KMS-11 (cell line): ENCODE results near the gene PRR13.
"Not testable (repeated sequence)": the region's sequence is repeated elsewhere in the genome, so short reads cannot be mapped to it uniquely, and the experiment has no call there.

Source experiments
- H2AFZ ChIP-seq: fragments of 200-600 bp; sonication (generic); 2 replicates; pipeline ENCODE4 v1.6.1; 2016; ENCODE audit warnings: antibody characterized with exemption, mixed run types, low read depth
- H3K27ac ChIP-seq: fragments of 200-600 bp; sonication (generic); 2 replicates; pipeline ENCODE4 v1.6.1; 2016; ENCODE audit warnings: mild to moderate bottlenecking, mixed run types
- H3K27me3 ChIP-seq: fragments of 200-600 bp; sonication (generic); 2 replicates; pipeline ENCODE4 v1.6.1; 2017; ENCODE audit warnings: mild to moderate bottlenecking, low read depth, mixed run types, moderate library complexity; ENCODE audit not compliant: insufficient read depth
- H3K36me3 ChIP-seq: fragments of 200-600 bp; sonication (generic); 2 replicates; pipeline ENCODE4 v1.6.1; 2017; ENCODE audit warnings: mild to moderate bottlenecking, mixed run types; ENCODE audit not compliant: insufficient read depth
- H3K4me1 ChIP-seq: fragments of 200-600 bp; sonication (generic); 2 replicates; pipeline ENCODE4 v1.6.1; 2016; ENCODE audit warnings: mild to moderate bottlenecking, low read depth, mixed run types; ENCODE audit not compliant: poor library complexity, severe bottlenecking
- H3K4me2 ChIP-seq: fragments of 200-600 bp; sonication (generic); 2 replicates; pipeline ENCODE4 v1.7.0; 2016; ENCODE audit warnings: mild to moderate bottlenecking, mixed run types
- H3K4me3 ChIP-seq: fragments of 200-600 bp; sonication (generic); IDR thresholded peaks from 2 replicates; pipeline ENCODE4 v1.6.1; 2017; ENCODE audit warnings: low read depth, low read length, mixed read lengths; ENCODE audit not compliant: insufficient read depth
- H3K79me2 ChIP-seq: fragments of 200-600 bp; sonication (generic); 2 replicates; pipeline ENCODE4 v1.6.1; 2016; ENCODE audit warnings: low read depth, mixed run types; ENCODE audit not compliant: insufficient read depth
- H3K9ac ChIP-seq: fragments of 200-600 bp; sonication (generic); 2 replicates; pipeline ENCODE4 v1.6.1; 2016; ENCODE audit warnings: mild to moderate bottlenecking, mixed run types
- H4K20me1 ChIP-seq: fragments of 200-600 bp; sonication (generic); 2 replicates; pipeline ENCODE4 v1.6.1; 2016; ENCODE audit warnings: mild to moderate bottlenecking, mixed run types; ENCODE audit not compliant: insufficient read depth
- TF ChIP-seq, protein P1 (sequence below): fragments of 200-600 bp; sonication (generic); conservative IDR thresholded peaks from 2 replicates; pipeline ENCODE4 v1.6.1; 2017; ENCODE audit warnings: low read depth, mild to moderate bottlenecking, antibody characterized with exemption, low read length, moderate library complexity, mixed read lengths

Gene PRR13, protein sequence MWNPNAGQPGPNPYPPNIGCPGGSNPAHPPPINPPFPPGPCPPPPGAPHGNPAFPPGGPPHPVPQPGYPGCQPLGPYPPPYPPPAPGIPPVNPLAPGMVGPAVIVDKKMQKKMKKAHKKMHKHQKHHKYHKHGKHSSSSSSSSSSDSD

GRCh38 chr12:53441040-53441833 lies at the start of gene PRR13:
PRR13 (plus strand) TSS chr12:53441734; CDS start chr12:53442715, 981 bp downstream.
- H3K27me3 ChIP-seq = no peaks in the 10 kb centered on the region
- TF ChIP-seq, protein P1, sequence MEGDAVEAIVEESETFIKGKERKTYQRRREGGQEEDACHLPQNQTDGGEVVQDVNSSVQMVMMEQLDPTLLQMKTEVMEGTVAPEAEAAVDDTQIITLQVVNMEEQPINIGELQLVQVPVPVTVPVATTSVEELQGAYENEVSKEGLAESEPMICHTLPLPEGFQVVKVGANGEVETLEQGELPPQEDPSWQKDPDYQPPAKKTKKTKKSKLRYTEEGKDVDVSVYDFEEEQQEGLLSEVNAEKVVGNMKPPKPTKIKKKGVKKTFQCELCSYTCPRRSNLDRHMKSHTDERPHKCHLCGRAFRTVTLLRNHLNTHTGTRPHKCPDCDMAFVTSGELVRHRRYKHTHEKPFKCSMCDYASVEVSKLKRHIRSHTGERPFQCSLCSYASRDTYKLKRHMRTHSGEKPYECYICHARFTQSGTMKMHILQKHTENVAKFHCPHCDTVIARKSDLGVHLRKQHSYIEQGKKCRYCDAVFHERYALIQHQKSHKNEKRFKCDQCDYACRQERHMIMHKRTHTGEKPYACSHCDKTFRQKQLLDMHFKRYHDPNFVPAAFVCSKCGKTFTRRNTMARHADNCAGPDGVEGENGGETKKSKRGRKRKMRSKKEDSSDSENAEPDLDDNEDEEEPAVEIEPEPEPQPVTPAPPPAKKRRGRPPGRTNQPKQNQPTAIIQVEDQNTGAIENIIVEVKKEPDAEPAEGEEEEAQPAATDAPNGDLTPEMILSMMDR = no peak
- peak within 1 kb of the TSS; percentile 71 for H2AFZ ChIP-seq
- no peak within 1 kb of the TSS for H3K4me3 ChIP-seq
- H3K79me2 ChIP-seq = peaks cover 20% of the 10 kb centered on the region
- peaks cover 37% of the 10 kb centered on the region for H3K4me1 ChIP-seq
- H3K9ac ChIP-seq = peak within 1 kb of the TSS; percentile 56
- H3K4me2 ChIP-seq = peak within 1 kb of the TSS; percentile 82
- peak within 1 kb of the TSS; percentile 67 for H3K27ac ChIP-seq
- no peaks in the 10 kb centered on the region for H4K20me1 ChIP-seq
- H3K36me3 ChIP-seq = peaks cover 15% of the 10 kb centered on the region; the same call in 1 of the 2 replicates

DNA sequence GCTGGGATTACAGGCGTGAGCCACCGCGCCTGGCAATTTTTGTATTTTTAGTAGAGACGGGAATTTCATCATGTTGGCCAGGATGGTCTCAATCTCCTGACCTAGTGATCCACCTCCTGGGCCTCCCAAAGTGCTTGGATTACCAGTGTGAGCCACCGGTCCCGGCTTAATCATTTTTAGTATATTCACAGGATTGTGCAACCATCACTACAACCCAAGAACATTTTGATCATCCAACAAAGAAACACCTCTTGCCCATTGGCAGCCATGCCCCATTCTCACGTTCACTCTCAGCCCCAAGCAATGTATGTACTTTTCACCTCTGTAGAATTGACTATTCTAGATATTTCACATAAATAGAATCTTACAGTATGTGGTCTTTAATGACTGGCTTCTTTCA lies 41.6 kb upstream of the PRR13 start:
- Histone ChIP-seq H3K36me3 (0 out of 2 replicates have a peak, but pooled peaks cover 4% of the 10 kb centered on the region), H3K4me2 (no peak overlapping the region), H2AFZ (no peak overlapping the region), H3K27me3 (no peaks in the 10 kb centered on the region), H3K27ac (no peak overlapping the region), H3K4me1 (peaks cover 31% of the 10 kb centered on the region), H3K79me2 (peaks cover 65% of the 10 kb centered on the region), H3K4me3 (no peak overlapping the region), H3K9ac (no peak overlapping the region), H4K20me1 (no peaks in the 10 kb centered on the region)
- TF ChIP-seq, protein P1 = no peak

GRCh38 chr12:53402351-53402750 lies 39.2 kb upstream of the PRR13 start:
- not testable (repeated sequence) for H3K27ac ChIP-seq, H3K9ac ChIP-seq, H3K27me3 ChIP-seq, H3K36me3 ChIP-seq, H3K4me2 ChIP-seq, H4K20me1 ChIP-seq, H3K4me3 ChIP-seq, H2AFZ ChIP-seq
- Histone ChIP-seq H3K4me1 (peaks cover 19% of the 10 kb centered on the region), H3K79me2 (peaks cover 44% of the 10 kb centered on the region)

DNA sequence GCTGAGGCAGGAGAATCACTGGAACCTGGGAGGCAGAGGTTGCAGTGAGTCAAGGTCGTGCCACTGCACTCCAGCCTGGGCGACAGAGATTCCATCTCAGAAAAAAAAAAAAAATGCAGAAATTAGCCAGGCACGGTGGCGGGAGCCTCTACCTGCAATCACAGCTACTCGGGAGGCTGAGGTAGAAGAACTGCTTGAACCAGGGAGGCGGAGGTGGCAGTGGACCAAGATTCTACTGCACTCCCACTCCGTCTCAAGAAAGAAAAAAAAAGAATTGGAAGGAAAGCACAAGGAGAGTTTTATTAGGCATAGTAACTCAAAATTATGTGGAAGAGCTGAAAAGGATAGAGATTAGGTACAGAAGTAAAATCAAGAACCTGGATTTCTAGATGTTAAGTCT lies 38.7 kb upstream of the PRR13 start:
- no peak overlapping the region for H2AFZ ChIP-seq
- peaks cover 39% of the 10 kb centered on the region for H3K79me2 ChIP-seq
- no peak overlapping the region for H3K27ac ChIP-seq
- H3K27me3 ChIP-seq = no peaks in the 10 kb centered on the region
- no peak overlapping the region for H3K9ac ChIP-seq
- peaks cover 14% of the 10 kb centered on the region for H3K4me1 ChIP-seq
- H4K20me1 ChIP-seq = no peaks in the 10 kb centered on the region
- TF ChIP-seq, protein P1 = no peak
- no peak overlapping the region for H3K4me3 ChIP-seq
- peaks cover 4% of the 10 kb centered on the region; the same call in 1 of the 2 replicates for H3K36me3 ChIP-seq
- no peak overlapping the region for H3K4me2 ChIP-seq

GRCh38 chr12:53410951-53411350 lies 30.6 kb upstream of the PRR13 start:
- Histone ChIP-seq H3K4me2 (no peak overlapping the region), H3K36me3 (peaks cover 13% of the 10 kb centered on the region; the same call in 1 of the 2 replicates)

More at GRCh38 chr12:53410951-53411350, 30.6 kb upstream of the PRR13 start:
- Histone ChIP-seq H3K27ac (no peak overlapping the region), H3K4me3 (no peak overlapping the region), H3K4me1 (peaks cover 27% of the 10 kb centered on the region), H2AFZ (no peak overlapping the region), H4K20me1 (no peaks in the 10 kb centered on the region), H3K27me3 (no peaks in the 10 kb centered on the region), H3K79me2 (no peaks in the 10 kb centered on the region), H3K9ac (no peak overlapping the region)
- TF ChIP-seq, protein P1 = no peak
